Measurements from ENCODE around the gene PAMR1.

GRCh38 chr11:35432464-35432863, 93.0 kb downstream of the PAMR1 start:
- TF ChIP-seq CTCF (IDR thresholded peaks at IDR 0.05 in 4 of 5, conservative IDR thresholded peaks at IDR 0.05 in 1 of 5) (no peak), POLR2A (IDR thresholded peaks at IDR 0.05) (no peak)
